ENCODE results near the gene CHL1.

- TF ChIP-seq POLR2A (IDR thresholded peaks at IDR 0.05) (no peak), CTCF (IDR thresholded peaks at IDR 0.05) (no peak)
Measured at GRCh38 chr3:396293-396692, 199.7 kb downstream of the CHL1 start.

Measured in prostate gland (tissue), 2 donors.